Panc1 (cell line): ENCODE results near the gene FRMPD3. TPM values are rescaled to one million over a fixed set of nuclear protein-coding genes. Genes with fewer than 3 reads are reported as not detected.

Source experiments
- ATAC-seq: fragments of 200-7000 bp; cut with Tn5 transposase; 2 replicates; pipeline ENCODE4 v1.9.1; 2020; ENCODE audit warnings: mild to moderate bottlenecking, moderate library complexity
- BruUV-seq: library from RNA; stranded (reverse); fragments of 400-500 nt; replicated peaks from 2 replicates; lab custom pipeline; 2021; lab: Mats Ljungman, UMichigan
- CTCF ChIA-PET: fragments of 300-600 bp; sonication (Branson Sonifier 250); formaldehyde crosslinking; loops from one replicate; lab custom pipeline; 2022; ENCODE audit warnings: antibody characterized with exemption; lab: Charles Lee
- POLR2A ChIA-PET: fragments of 300-600 bp; sonication (Branson Sonifier 250); formaldehyde crosslinking; loops from one replicate; lab custom pipeline; 2022; ENCODE audit warnings: antibody characterized with exemption; lab: Charles Lee
- DNase-seq: peaks from one replicate; pipeline ENCODE4 v3.0.0-alpha.2; 2010; ENCODE audit warnings: low read depth, low spot score
- H3K27ac ChIP-seq: 2 replicates; pipeline ENCODE4 v1.5.1; 2011; ENCODE audit warnings: mild to moderate bottlenecking, low read length, inconsistent platforms
- H3K27me3 ChIP-seq: fragments of 200-500 bp; sonication (Bioruptor generic); 2 replicates; pipeline ENCODE4 v1.6.0; 2014; ENCODE audit warnings: low read length, inconsistent platforms; ENCODE audit not compliant: control insufficient read depth, insufficient read depth
- H3K36me3 ChIP-seq: fragments of 200-500 bp; sonication (Bioruptor generic); 2 replicates; pipeline ENCODE4 v1.5.1; 2014; ENCODE audit warnings: inconsistent platforms, mild to moderate bottlenecking, low read length, moderate library complexity; ENCODE audit not compliant: control insufficient read depth, insufficient read depth
- H3K4me1 ChIP-seq: 2 replicates; pipeline ENCODE4 v1.5.1; 2011; ENCODE audit warnings: inconsistent platforms, mild to moderate bottlenecking, low read length, moderate library complexity; ENCODE audit not compliant: control insufficient read depth, insufficient read depth
- H3K4me3 ChIP-seq, 2 experiments: 2 replicates each; pipeline ENCODE4 v1.5.1; 2011 to 2012; ENCODE audit warnings: low read depth in 2 of 2, low read length in 2 of 2, mild to moderate bottlenecking in 2 of 2, inconsistent platforms in 1 of 2, moderate library complexity in 1 of 2
- H3K9me3 ChIP-seq: fragments of 200-500 bp; sonication (Bioruptor generic); 2 replicates; pipeline ENCODE4 v1.5.1; 2014; ENCODE audit warnings: low read depth, mild to moderate bottlenecking, inconsistent platforms, low read length, moderate library complexity; ENCODE audit not compliant: control insufficient read depth, insufficient read depth
- CTCF ChIP-seq: fragments of 450-650 bp; IDR thresholded peaks from 2 replicates; pipeline ENCODE4 v1.5.1; 2017; ENCODE audit warnings: mild to moderate bottlenecking
- POLR2AphosphoS5 ChIP-seq: IDR thresholded peaks from 2 replicates; pipeline ENCODE4 v1.6.1; 2012; ENCODE audit warnings: mild to moderate bottlenecking, low read depth, low read length, moderate library complexity
- REST ChIP-seq, 2 experiments: IDR thresholded peaks; 2 replicates each; pipeline ENCODE4 v1.6.1; 2011 to 2012; ENCODE audit warnings: low read depth in 2 of 2, control low read depth in 1 of 2, low read length in 1 of 2, mild to moderate bottlenecking in 1 of 2, moderate library complexity in 1 of 2; ENCODE audit not compliant: insufficient read depth in 1 of 2
- SIN3A ChIP-seq: IDR thresholded peaks from 2 replicates; pipeline ENCODE4 v1.6.1; 2012; ENCODE audit warnings: low read depth, mild to moderate bottlenecking, low read length, moderate library complexity, borderline replicate concordance; ENCODE audit not compliant: insufficient read depth
- TCF7L2 ChIP-seq: IDR thresholded peaks from 2 replicates; pipeline ENCODE4 v1.6.1; 2011; ENCODE audit warnings: mild to moderate bottlenecking, low read depth, low read length, inconsistent platforms
- in situ Hi-C: cut with HindIII; loops from 2 replicates; pipeline ENCODE4 v1.10.0; 2016; ENCODE audit warnings: low sequenced_read_pairs, low pct_unique_long_range_greater_than_20kb
- intact Hi-C: fragments of 100-400 bp; cut with micrococcal nuclease; formaldehyde crosslinking; loops from one replicate; pipeline ENCODE4 v1.10.0; 2022; ENCODE audit not compliant: unreplicated experiment
- total RNA-seq: library from RNA; stranded (reverse); gene quantifications from one replicate; pipeline ENCODE4 v1.2.1, GENCODE V29; 2021; ENCODE audit not compliant: unreplicated experiment

The FRMPD3 gene
- total RNA-seq, 1 experiment from 2014 or later = 0.31 TPM

GRCh38 chrX:107451731-107452130 is 2.3 kb downstream of the FRMPD3 start:
- POLR2A ChIA-PET = no interaction called here
- H3K4me1 ChIP-seq = 0 out of 2 replicates have a peak, but pooled peaks cover 3% of the 10 kb centered on the region
- no peak for DNase-seq
- H3K27ac ChIP-seq = no peak overlapping the region
- in situ Hi-C loops = no loop called here
- no peak for ATAC-seq
- no peak overlapping the region for H3K4me3 ChIP-seq
- CTCF ChIA-PET = no interaction called here
- H3K9me3 ChIP-seq = no peaks in the 10 kb centered on the region
- TF ChIP-seq SIN3A = no peak
- TF ChIP-seq REST (IDR thresholded peaks at IDR 0.05; ENCODE audit: insufficient read depth in 1 of 2, low read depth in 2 of 2, low read length in 1 of 2) = no peak
- no peak for TF ChIP-seq TCF7L2
- TF ChIP-seq POLR2AphosphoS5 = no peak
- TF ChIP-seq CTCF = no peak
- BruUV-seq = no TSS peak
- intact Hi-C loops = no loop called here
- peaks cover 9% of the 10 kb centered on the region for H3K27me3 ChIP-seq
- H3K36me3 ChIP-seq = no peaks in the 10 kb centered on the region

- no peak for TF ChIP-seq CTCF
- no peak for TF ChIP-seq TCF7L2
- TF ChIP-seq REST (IDR thresholded peaks at IDR 0.05; ENCODE audit: insufficient read depth in 1 of 2, low read depth in 2 of 2, low read length in 1 of 2) = no peak
- no peak for TF ChIP-seq POLR2AphosphoS5
- TF ChIP-seq SIN3A = no peak
- in situ Hi-C loops = no loop called here
Measured at GRCh38 chrX:107452581-107452980, 3.1 kb downstream of the FRMPD3 start.

More at GRCh38 chrX:107452581-107452980, 3.1 kb downstream of the FRMPD3 start:
- intact Hi-C loops = no loop called here
- BruUV-seq = no TSS peak
- Histone ChIP-seq H3K4me1 (0 out of 2 replicates have a peak, but pooled peaks cover 3% of the 10 kb centered on the region), H3K4me3 (no peak overlapping the region), H3K27ac (no peak overlapping the region), H3K27me3 (peaks cover 9% of the 10 kb centered on the region), H3K9me3 (no peaks in the 10 kb centered on the region), H3K36me3 (no peaks in the 10 kb centered on the region)
- no peak for DNase-seq
- POLR2A ChIA-PET = no interaction called here
- no peak for ATAC-seq
- CTCF ChIA-PET = interaction anchor here (0.7 kb wide), 1 partner anchor 84 kb away, joined by 9 read pairs; no protein-coding TSS in a partner anchor
